Measurements from ENCODE around the gene FOXP2. TPM values are rescaled to one million over a fixed set of nuclear protein-coding genes. Genes with fewer than 3 reads are reported as not detected.
"Not testable (repeated sequence)": the region's sequence is repeated elsewhere in the genome, so short reads cannot be mapped to it uniquely, and the experiment has no call there.

The FOXP2 gene
- polyA plus RNA-seq, 3 donors = not detected

GRCh38 chr7:114439581-114439980, 25.0 kb downstream of the FOXP2 start:
- Histone ChIP-seq H3K4me1 (ENCODE audit: control insufficient read depth in 1 of 2, insufficient read depth in 2 of 2, low read length in 2 of 2) (no peaks in the 10 kb centered on the region), H4K20me1 (ENCODE audit: insufficient read depth, low read length) (no peaks in the 10 kb centered on the region), H3K79me2 (ENCODE audit: insufficient read depth, low read length) (no peaks in the 10 kb centered on the region), H3K4me2 (replicated peaks; ENCODE audit: extremely low read depth, low read length, poor library complexity, severe bottlenecking) (no peak overlapping the region), H3K4me3 (replicated peaks in 1 of 3; ENCODE audit: low read depth in 2 of 3, low read length in 3 of 3) (no peak overlapping the region), H3K9me3 (replicated peaks in 1 of 2; ENCODE audit: control insufficient read depth in 1 of 2, insufficient read depth in 1 of 2, low read length in 2 of 2) (peaks cover 0 to 3% of the 10 kb centered on the region in 2 donors), H2AFZ (ENCODE audit: insufficient read depth, low read depth, low read length, poor library complexity, severe bottlenecking) (no peak overlapping the region), H3K9ac (ENCODE audit: insufficient read depth, low read length, poor library complexity, severe bottlenecking) (no peak overlapping the region), H3K27me3 (ENCODE audit: control insufficient read depth in 2 of 2, insufficient read depth in 2 of 2, low read length in 2 of 2) (no peaks in the 10 kb centered on the region), H3K27ac (ENCODE audit: low read depth in 1 of 2, low read length in 2 of 2) (no peak overlapping the region), H3K36me3 (replicated peaks in 1 of 2; ENCODE audit: control insufficient read depth in 1 of 2, insufficient read depth in 2 of 2, low read length in 2 of 2) (no peaks in the 10 kb centered on the region)
- Mint-ChIP-seq H3K27me3 (ENCODE audit: low read depth in 3 of 3) (peaks cover 0 to 2% (median 0%) of the 10 kb centered on the region in 3 donors), H3K4me1 (no peaks in the 10 kb centered on the region), H3K4me3 (no peak overlapping the region), H3K9me3 (peaks cover 0 to 8% (median 2%) of the 10 kb centered on the region in 7 donors), H3K36me3 (no peaks in the 10 kb centered on the region), H3K27ac (no peak overlapping the region)
- TF ChIP-seq CTCF (IDR thresholded peaks at IDR 0.05) = no peak
- no peak for DNase-seq
- intact Hi-C loops (cut with micrococcal nuclease) = no loop called here
- no CpG with 5 or more reads among the region's 5 CpGs for WGBS (ENCODE audit: insufficient coverage)

GRCh38 chr7:114440927-114441326, 26.3 kb downstream of the FOXP2 start:
- H3K9me3 Mint-ChIP-seq; DNase-seq; H2AFZ ChIP-seq (ENCODE audit: insufficient read depth, low read depth, low read length, poor library complexity, severe bottlenecking); H3K36me3 Mint-ChIP-seq; H3K27me3 ChIP-seq (ENCODE audit: control insufficient read depth in 2 of 2, insufficient read depth in 2 of 2, low read length in 2 of 2); H3K4me3 Mint-ChIP-seq; H3K36me3 ChIP-seq (replicated peaks in 1 of 2; ENCODE audit: control insufficient read depth in 1 of 2, insufficient read depth in 2 of 2, low read length in 2 of 2); H3K27ac ChIP-seq (ENCODE audit: low read depth in 1 of 2, low read length in 2 of 2); H3K9me3 ChIP-seq (replicated peaks in 1 of 2; ENCODE audit: control insufficient read depth in 1 of 2, insufficient read depth in 1 of 2, low read length in 2 of 2); H4K20me1 ChIP-seq (ENCODE audit: insufficient read depth, low read length); H3K4me1 Mint-ChIP-seq; H3K4me3 ChIP-seq (replicated peaks in 1 of 3; ENCODE audit: low read depth in 2 of 3, low read length in 3 of 3); H3K9ac ChIP-seq (ENCODE audit: insufficient read depth, low read length, poor library complexity, severe bottlenecking); intact Hi-C loops (cut with micrococcal nuclease); H3K27ac Mint-ChIP-seq; H3K4me1 ChIP-seq (ENCODE audit: control insufficient read depth in 1 of 2, insufficient read depth in 2 of 2, low read length in 2 of 2); H3K79me2 ChIP-seq (ENCODE audit: insufficient read depth, low read length); H3K27me3 Mint-ChIP-seq (ENCODE audit: low read depth in 3 of 3); H3K4me2 ChIP-seq (replicated peaks; ENCODE audit: extremely low read depth, low read length, poor library complexity, severe bottlenecking): not testable (repeated sequence)
- WGBS (ENCODE audit: insufficient coverage) = no CpG with 5 or more reads among the region's 4 CpGs
